WTC11 (cell line): Measurements from ENCODE around the gene FAM53B. TPM values are rescaled to one million over a fixed set of nuclear protein-coding genes. Genes with fewer than 3 reads are reported as not detected.

ENCODE experiments used
- ATAC-seq: fragments of 200-7000 bp; cut with Tn5 transposase; 2 replicates; pipeline ENCODE4 v1.10.0; 2021; ENCODE audit warnings: mild to moderate bottlenecking, moderate library complexity
- CTCF ChIA-PET: fragments of 300-600 bp; sonication (Branson Sonifier 250); formaldehyde crosslinking; loops from one replicate; lab custom pipeline; 2021; ENCODE audit warnings: antibody characterized with exemption; lab: Charles Lee
- POLR2A ChIA-PET: fragments of 350-600 bp; sonication (Branson Sonifier 250); formaldehyde crosslinking; loops from one replicate; lab custom pipeline; 2021; ENCODE audit warnings: antibody characterized with exemption; lab: Charles Lee
- DNase-seq: peaks from one replicate; pipeline ENCODE4 v3.0.0; 2021; ENCODE audit warnings: low spot score
- H3K27ac Mint-ChIP-seq: 2 replicates; pipeline ENCODE4 v1.8.0; 2021; ENCODE audit warnings: mixed read lengths
- H3K27me3 Mint-ChIP-seq: 2 replicates; pipeline ENCODE4 v1.8.0; 2021; ENCODE audit warnings: low read depth, mild to moderate bottlenecking, moderate library complexity, mixed read lengths
- H3K36me3 Mint-ChIP-seq: 2 replicates; pipeline ENCODE4 v1.8.0; 2021; ENCODE audit warnings: mixed read lengths
- H3K4me1 Mint-ChIP-seq: 2 replicates; pipeline ENCODE4 v1.8.0; 2022; ENCODE audit warnings: mixed read lengths
- H3K4me3 Mint-ChIP-seq: 2 replicates; pipeline ENCODE4 v1.8.0; 2021; ENCODE audit warnings: mild to moderate bottlenecking, moderate library complexity, mixed read lengths
- H3K9me3 Mint-ChIP-seq: 2 replicates; pipeline ENCODE4 v1.8.0; 2021; ENCODE audit warnings: mixed read lengths
- ATF1 ChIP-seq: sonication (generic); formaldehyde crosslinking; IDR thresholded peaks from 2 replicates; pipeline ENCODE4 v1.8.1; 2023; ENCODE audit warnings: mild to moderate bottlenecking, moderate library complexity, missing genetic modification reagents
- ATF2 ChIP-seq: sonication (generic); formaldehyde crosslinking; IDR thresholded peaks from 2 replicates; pipeline ENCODE4 v1.8.1; 2022; ENCODE audit warnings: low read depth, missing genetic modification reagents, borderline replicate concordance
- E2F1 ChIP-seq: sonication (generic); formaldehyde crosslinking; IDR thresholded peaks from 2 replicates; pipeline ENCODE4 v1.8.0; 2022; ENCODE audit warnings: mild to moderate bottlenecking, missing genetic modification reagents
- ERG ChIP-seq: fragments of 250-450 bp; sonication (Bioruptor Pico); IDR thresholded peaks from 2 replicates; pipeline ENCODE4 v1.8.0; 2021; ENCODE audit warnings: mild to moderate bottlenecking
- IRF1 ChIP-seq: sonication (generic); formaldehyde crosslinking; IDR thresholded peaks from 2 replicates; pipeline ENCODE4 v1.8.0; 2023; ENCODE audit warnings: missing genetic modification reagents
- JAZF1 ChIP-seq: fragments of 250-450 bp; sonication (Bioruptor Pico); IDR thresholded peaks from 2 replicates; pipeline ENCODE4 v1.9.0; 2021; ENCODE audit warnings: moderate library complexity, mild to moderate bottlenecking, inconsistent platforms
- MAX ChIP-seq: sonication (generic); formaldehyde crosslinking; IDR thresholded peaks from 2 replicates; pipeline ENCODE4 v1.8.0; 2022; ENCODE audit warnings: mild to moderate bottlenecking, missing genetic modification reagents
- MLX ChIP-seq: sonication (generic); formaldehyde crosslinking; IDR thresholded peaks from 2 replicates; pipeline ENCODE4 v1.8.1; 2023; ENCODE audit warnings: mild to moderate bottlenecking, missing genetic modification reagents, moderate library complexity
- NFATC4 ChIP-seq: fragments of 250-450 bp; sonication (Bioruptor Pico); IDR thresholded peaks from 2 replicates; pipeline ENCODE4 v1.9.0; 2021; ENCODE audit warnings: mild to moderate bottlenecking
- NFE2L1 ChIP-seq: sonication (generic); formaldehyde crosslinking; IDR thresholded peaks from 2 replicates; pipeline ENCODE4 v1.8.1; 2023; ENCODE audit warnings: missing genetic modification reagents
- NR1H2 ChIP-seq: sonication (generic); formaldehyde crosslinking; IDR thresholded peaks from 2 replicates; pipeline ENCODE4 v1.9.0; 2021; ENCODE audit warnings: mild to moderate bottlenecking, moderate library complexity, missing genetic modification reagents
- OVOL2 ChIP-seq: fragments of 250-450 bp; sonication (Bioruptor Pico); IDR thresholded peaks from 2 replicates; pipeline ENCODE4 v1.9.0; 2021; ENCODE audit warnings: mild to moderate bottlenecking, borderline replicate concordance
- PRDM15 ChIP-seq: sonication (generic); formaldehyde crosslinking; IDR thresholded peaks from 2 replicates; pipeline ENCODE4 v1.8.0; 2022; ENCODE audit warnings: missing genetic modification reagents
- PREB ChIP-seq: sonication (generic); formaldehyde crosslinking; IDR thresholded peaks from 2 replicates; pipeline ENCODE4 v1.8.1; 2022; ENCODE audit warnings: mild to moderate bottlenecking, missing genetic modification reagents, moderate library complexity, borderline replicate concordance
- ZBTB43 ChIP-seq: sonication (generic); formaldehyde crosslinking; IDR thresholded peaks from 2 replicates; pipeline ENCODE4 v1.8.1; 2023; ENCODE audit warnings: mild to moderate bottlenecking, missing genetic modification reagents
- ZNF396 ChIP-seq: fragments of 250-450 bp; sonication (Bioruptor Pico); IDR thresholded peaks from 2 replicates; pipeline ENCODE4 v1.8.0; 2021; ENCODE audit warnings: mild to moderate bottlenecking, moderate library complexity, borderline replicate concordance
- total RNA-seq: library from RNA; stranded (reverse); gene quantifications from 3 replicates; pipeline ENCODE4 v1.2.3, GENCODE V29; 2021

FAM53B gene
- total RNA-seq, 1 experiment from 2014 or later = 21.3 TPM

- TF ChIP-seq IRF1 (CRISPR knock-in tag) = no peak
These were observed 138.7 kb downstream of the FAM53B start (continued) for GRCh38 chr10:124605481-124605855.

GRCh38 chr10:124605001-124605370 is 139.2 kb downstream of the FAM53B start:
- Mint-ChIP-seq H3K4me1 (no peaks in the 10 kb centered on the region), H3K9me3 (no peaks in the 10 kb centered on the region), H3K36me3 (no peaks in the 10 kb centered on the region), H3K4me3 (no peak overlapping the region)
- ChIA-PET POLR2A (no interaction called here), CTCF (interaction anchor here (2.1 kb wide), 1 partner anchor 136 kb away, joined by 12 read pairs; no protein-coding TSS in a partner anchor)
- DNase-seq (no peak), ATAC-seq (no peak)
- TF ChIP-seq MAX (CRISPR knock-in tag) (no peak), ZBTB43 (CRISPR knock-in tag) (no peak), NR1H2 (no peak), ATF1 (CRISPR knock-in tag) (no peak), ERG (no peak), ATF2 (CRISPR knock-in tag) (no peak), JAZF1 (no peak), OVOL2 (CRISPR knock-in tag) (no peak), PRDM15 (CRISPR knock-in tag) (no peak), MLX (CRISPR knock-in tag) (no peak), ZNF396 (CRISPR knock-in tag) (no peak), NFATC4 (CRISPR knock-in tag) (no peak), E2F1 (CRISPR knock-in tag) (no peak), NFE2L1 (CRISPR knock-in tag) (no peak), PREB (no peak)
- TF ChIP-seq, all 79 proteins: peak for 0
- no peak overlapping the region for H3K27ac Mint-ChIP-seq
- no peaks in the 10 kb centered on the region for H3K27me3 Mint-ChIP-seq
